DMS153 (cell line): ENCODE measurements around the gene GSTO2.

Source experiments
- DNase-seq: peaks from one replicate; lab custom pipeline; 2025; lab: John Stamatoyannopoulos, UW

Gene GSTO2

GRCh38 chr10:104281694-104282093, 12.7 kb downstream of the GSTO2 start:
- DNase-seq: no peak

DNA sequence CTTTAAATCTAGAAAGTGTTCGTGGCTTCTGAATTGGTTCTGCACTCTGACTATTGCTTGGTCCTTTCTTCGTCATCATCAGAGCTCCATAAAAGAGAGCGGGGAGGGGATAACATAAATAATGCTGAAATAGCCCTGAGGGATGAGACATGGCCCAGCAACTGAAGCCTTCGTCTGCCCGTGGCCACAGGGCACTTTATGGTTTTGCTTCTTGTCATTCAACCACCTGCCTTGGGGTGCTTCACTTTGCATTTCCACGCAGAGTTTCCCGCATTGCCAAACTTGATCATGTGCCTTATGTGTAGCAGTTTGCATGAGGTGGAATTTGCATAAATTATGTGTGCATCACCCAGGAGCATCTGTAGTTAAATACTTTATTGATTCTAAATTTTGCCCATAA, 15.9 kb downstream of the GSTO2 start:
- DNase-seq: no peak

DNA sequence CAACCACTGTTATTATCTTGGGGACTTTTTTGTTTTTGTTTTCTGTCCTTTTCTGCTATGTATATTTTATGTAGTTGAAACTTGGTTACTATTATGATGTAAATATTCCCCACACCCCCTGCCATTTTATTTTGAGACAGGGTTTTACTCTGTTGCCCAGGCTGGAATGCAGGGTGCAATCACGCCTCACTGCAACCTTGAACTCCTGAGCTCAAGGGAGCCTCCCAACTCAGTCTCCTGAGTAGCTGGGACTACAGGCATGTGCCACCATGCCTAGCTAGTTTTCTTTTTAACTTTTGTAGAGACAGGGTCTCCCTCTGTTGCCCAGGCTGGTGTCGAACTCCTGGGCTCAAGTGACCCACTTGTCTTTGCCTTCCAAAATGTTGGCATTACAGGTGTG, 18.0 kb downstream of the GSTO2 start:
- DNase-seq: no peak

GRCh38 chr10:104288355-104288754, 19.4 kb downstream of the GSTO2 start:
- DNase-seq: no peak

DNA sequence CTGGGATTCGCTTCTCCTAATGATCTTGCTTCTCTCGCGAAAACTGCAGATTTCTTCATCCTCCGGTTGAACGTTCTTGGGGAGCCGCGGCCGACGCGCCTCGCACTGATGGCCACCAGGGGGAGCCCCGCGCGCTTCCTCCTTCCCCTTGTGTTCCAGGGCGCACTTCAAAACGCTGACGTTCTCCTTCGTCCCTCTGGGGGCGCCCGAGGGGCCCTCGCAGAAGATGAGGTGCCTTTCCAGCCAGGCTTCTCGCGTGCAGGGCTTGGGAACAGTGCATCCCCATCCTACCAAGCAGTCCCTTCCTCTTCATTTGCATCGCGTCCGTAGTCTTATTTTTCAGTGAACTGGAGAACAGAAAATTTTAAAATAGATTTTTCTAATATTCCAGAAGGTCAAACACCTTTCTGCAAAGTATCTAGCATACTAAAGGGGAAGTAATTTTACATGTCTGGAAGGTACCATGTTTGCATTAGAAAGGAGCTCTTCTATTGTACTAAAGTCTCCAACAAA, 22.5 kb downstream of the GSTO2 start:
- peak; percentile 87 for DNase-seq

DNA sequence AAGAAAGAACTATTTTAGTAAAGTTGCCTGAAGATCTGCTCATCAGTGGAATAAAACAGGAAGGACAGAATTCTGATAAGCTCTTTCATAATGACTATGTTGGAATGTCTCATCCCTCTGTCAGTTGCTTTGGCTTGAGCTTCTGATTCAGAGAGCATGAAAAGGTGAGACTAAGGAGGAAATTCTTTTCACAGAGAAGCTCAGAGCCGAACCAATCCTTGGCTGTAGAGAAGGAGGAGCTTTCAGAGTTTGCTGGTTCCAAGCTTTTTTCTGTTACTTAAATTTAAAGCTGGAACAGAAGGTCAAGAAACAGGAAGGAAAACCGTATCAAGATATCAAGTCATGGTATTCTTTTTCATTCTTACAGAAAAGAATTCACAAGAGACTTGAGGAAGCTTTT, 24.0 kb downstream of the GSTO2 start:
- DNase-seq: no peak

GRCh38 chr10:104293781-104294321, 24.9 kb downstream of the GSTO2 start:
- no peak for DNase-seq

DNA sequence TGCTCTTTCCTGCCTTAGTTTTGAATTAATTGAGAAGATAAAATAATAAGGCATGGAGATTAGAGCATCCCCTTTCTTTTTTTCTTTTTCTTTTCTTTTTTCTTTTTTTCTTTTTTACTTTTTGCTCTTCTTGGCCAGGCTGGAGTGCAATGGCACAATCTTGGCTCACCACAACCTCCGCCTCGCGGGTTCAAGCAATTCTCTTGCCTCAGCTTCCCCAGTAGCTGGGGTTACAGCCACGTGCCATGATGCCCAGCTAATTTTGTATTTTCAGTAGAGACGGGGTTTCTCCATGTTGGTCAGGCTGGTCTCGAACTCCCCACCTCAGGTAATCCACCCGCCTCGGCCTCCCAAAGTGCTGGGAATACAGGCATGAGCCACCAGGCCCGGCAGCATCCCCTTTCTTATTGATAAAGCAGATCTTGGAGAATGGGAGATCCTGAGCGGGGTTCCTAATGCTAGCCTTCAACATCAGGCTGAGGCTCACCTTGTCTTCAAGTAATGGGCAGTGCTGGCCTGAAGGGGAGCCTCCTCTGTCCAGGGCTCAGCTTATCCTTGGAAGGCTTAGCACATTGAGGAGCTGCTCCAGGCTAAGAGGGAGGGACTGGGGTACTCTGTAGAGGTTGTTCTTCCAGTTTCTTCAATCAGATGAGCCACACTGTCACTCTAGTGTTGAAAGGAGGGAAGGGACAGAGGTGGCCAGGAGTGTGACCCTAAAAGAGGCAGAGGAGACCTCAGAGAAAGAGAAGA, 27.9 kb downstream of the GSTO2 start:
- no peak for DNase-seq

DNA sequence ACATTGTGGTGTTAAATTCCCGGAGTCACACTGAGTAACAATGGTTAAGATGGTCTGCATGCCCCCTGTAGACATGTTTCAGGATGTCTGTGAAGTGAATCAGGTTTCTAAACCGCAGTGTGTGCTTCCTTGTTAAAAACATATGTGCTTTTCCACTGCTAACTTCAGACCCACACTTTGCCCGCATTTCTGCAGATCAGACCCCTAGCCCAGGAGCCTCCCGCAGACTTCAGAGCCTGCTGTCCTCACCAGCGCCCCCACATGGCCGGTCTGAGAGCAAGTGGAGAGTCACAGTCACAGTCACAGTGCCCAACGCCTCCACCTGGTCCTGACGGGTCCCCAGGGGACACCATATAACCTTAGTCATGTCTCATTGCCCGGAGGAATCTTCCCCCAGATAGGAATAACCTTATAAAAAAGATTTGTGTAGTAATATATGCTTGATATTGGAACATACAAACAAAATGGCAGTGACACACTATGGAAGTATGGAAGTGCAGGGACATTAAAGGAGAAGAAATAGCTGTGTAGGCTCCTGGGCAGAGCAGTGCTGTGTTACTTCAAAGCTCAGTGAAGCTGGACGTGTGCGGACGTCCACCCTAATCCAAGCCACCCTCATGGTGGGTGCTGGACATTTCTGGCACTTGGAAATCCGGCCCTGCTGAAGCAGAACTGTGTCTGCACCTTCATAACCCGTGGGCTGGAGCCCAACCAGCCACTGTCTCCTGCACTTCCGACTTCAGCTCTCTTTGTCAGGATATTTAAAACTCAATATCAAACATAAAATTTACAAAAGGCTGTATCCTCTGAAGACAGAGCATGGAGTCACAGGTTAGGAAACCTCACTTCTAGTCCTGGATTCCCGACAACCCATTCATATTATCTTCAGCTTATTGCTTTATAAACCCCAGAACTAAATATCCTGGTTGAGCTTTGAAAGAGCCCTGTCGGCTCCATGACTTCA, 29.0 kb downstream of the GSTO2 start:
- DNase-seq: no peak

DNA sequence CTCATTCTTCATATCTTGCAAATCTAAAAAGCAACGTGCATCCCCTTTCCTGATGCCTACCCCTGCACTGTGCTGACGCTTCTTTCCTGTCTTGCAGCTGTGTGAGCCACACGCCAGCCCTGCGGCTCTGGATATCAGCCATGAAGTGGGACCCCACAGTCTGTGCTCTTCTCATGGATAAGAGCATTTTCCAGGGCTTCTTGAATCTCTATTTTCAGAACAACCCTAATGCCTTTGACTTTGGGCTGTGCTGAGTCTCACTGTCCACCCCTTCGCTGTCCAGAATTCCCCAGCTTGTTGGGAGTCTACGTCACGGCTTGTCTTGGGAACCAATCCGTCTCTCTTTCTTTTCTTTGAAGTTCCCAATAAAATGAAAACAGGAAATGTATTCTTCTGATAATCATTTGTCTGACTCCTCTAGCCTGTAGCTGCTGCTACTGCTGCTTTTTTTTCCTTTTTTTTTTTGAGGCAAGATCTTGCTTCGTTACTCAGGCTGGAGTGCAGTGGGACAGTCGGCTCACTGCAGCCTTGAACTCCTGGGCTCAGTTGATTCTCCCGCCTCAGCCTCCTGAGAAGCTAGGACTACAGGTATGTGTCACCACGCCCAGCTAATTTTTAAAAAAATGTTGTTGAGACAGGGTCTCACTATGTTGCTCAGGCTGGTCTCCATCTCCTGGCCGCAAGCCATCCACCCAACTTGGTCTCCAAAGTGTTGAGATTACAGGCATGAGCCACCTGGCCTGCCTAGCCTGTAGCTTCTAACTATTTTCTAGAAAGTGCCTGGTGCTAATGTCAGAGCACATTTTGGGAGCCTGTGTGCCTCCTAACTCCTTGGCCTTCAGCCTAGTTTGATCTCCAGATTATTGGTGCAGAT, 30.3 kb downstream of the GSTO2 start:
- DNase-seq: no peak

DNA sequence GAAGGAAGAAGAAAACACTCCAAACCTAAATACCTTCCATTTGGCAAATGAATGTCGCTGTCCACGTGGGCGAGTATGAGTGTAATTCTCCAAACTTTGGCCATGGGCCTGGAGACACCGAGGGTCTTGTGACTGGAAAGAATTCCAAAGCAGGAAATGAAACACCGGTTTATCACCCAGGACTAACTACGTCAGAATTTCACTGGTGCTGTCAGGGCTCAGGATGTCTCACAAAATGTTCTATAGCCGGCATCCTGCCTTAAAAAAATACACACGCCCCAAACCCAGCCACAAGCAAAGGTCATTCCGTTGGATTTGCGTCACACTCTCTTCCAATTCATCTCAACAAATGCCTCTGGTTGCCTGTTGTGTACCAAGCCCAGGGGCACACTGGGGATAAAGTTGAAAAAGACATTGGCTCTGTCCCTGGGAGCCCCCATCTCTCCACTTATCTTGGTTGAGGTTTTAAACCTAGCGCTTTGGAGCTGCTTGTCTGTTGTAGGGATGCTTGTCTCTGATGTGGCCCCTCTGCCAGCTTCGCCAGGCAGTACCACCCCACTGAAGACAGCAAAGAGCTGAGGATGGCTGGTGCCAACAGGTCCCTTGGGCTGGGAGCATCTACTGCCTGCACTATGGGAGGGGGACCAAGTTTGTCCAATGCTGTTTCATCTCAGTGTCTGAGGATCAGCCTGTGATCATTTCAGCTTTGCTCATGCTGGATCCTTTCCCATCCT, 31.2 kb downstream of the GSTO2 start:
- no peak for DNase-seq

DNA sequence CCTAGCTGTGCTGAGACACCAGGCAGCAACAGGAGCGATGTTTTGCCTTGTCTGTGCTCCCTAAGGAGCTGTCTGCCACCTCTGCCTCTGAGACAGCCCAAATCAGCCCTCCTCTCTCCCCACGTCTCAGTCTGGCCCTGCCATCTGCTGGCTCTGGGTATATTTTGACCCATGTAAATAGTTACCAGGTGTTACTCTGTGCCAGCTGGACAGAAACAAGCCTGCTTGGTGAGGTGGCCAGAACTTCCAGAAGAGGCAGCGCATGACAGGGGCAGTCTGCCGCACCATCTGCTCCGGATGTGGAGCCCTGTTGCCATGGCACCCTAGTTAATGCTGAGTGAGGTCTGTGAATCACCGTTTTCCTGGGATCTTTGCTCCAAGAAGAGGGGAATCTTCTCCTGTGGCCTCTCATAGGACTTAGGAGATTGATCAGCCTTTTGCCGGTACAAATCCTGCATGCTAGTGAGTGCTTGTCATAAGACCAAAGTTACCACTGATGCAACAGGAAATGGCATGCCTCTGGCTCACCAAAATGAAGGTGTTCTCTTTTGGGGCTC, 31.8 kb downstream of the GSTO2 start:
- DNase-seq: peak; percentile 93

DNA sequence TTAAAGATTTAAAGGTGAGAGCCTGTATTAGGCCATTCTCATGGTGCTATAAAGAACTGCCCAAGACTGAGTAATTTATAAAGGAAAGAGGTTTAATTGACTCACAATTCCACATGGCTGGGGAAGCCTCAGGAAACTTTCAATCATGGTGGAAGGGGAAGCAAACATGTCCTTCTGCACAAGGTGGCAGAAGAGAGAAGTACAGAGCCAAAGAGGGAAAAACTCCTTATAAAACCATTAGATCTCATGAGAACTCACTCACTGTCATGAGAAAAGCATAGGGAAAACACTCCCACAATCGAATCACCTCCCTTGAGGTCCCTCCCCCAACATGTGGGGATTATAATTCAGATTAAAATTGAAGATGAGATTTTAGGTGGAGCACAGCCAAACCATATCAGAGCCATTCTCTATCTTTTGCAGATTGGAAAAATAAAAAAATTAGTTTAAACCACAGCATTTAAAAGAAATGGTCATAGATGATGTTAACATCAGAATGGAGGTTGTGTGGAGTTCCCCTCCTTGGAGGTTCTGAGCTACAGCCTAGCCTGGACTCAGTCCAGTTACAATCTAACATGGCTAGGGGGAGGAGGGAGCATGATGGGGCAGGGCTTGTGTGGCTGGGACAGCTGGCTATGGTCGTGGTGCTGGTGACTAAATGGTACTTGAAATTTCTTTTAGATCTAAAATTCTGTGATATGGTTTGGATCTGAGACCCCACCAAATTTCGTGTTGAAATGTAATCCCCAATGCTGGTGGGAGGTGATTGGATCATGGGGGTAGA, 33.1 kb downstream of the GSTO2 start:
- DNase-seq: no peak

- DNase-seq: no peak
These were observed 34.8 kb downstream of the GSTO2 start for GRCh38 chr10:104303594-104304355.

- DNase-seq: no peak
These were observed 35.4 kb downstream of the GSTO2 start for GRCh38 chr10:104304356-104304745.

GRCh38 chr10:104304927-104305326, 35.9 kb downstream of the GSTO2 start:
- DNase-seq: no peak

GRCh38 chr10:104306897-104307296, 37.9 kb downstream of the GSTO2 start:
- no peak for DNase-seq

GRCh38 chr10:104307576-104308438, 38.8 kb downstream of the GSTO2 start:
- DNase-seq: no peak
